ENCODE data around the gene NLRP5. TPM values are rescaled to one million over a fixed set of nuclear protein-coding genes. Genes with fewer than 3 reads are reported as not detected.

NLRP5 gene
- total RNA-seq, 2 experiments from 2014 or later = not detected

GRCh38 chr19:56106397-56106849 lies 119.8 kb downstream of the NLRP5 start:
- ChIA-PET POLR2A (no interaction called here), CTCF (no interaction called here)
- Mint-ChIP-seq H3K27me3 (no peaks in the 10 kb centered on the region), H3K4me3 (no peak overlapping the region), H3K36me3 (ENCODE audit: low read depth) (peaks cover 2% of the 10 kb centered on the region), H3K9me3 (no peaks in the 10 kb centered on the region), H3K27ac (no peak overlapping the region), H3K4me1 (peaks cover 38% of the 10 kb centered on the region)
- DNase-seq = no peak

GRCh38 chr19:56106993-56107392 lies 120.4 kb downstream of the NLRP5 start:
- Mint-ChIP-seq H3K36me3 (ENCODE audit: low read depth) (no peaks in the 10 kb centered on the region), H3K4me1 (peaks cover 43% of the 10 kb centered on the region), H3K27ac (peak overlapping the region; percentile 46)

DNA sequence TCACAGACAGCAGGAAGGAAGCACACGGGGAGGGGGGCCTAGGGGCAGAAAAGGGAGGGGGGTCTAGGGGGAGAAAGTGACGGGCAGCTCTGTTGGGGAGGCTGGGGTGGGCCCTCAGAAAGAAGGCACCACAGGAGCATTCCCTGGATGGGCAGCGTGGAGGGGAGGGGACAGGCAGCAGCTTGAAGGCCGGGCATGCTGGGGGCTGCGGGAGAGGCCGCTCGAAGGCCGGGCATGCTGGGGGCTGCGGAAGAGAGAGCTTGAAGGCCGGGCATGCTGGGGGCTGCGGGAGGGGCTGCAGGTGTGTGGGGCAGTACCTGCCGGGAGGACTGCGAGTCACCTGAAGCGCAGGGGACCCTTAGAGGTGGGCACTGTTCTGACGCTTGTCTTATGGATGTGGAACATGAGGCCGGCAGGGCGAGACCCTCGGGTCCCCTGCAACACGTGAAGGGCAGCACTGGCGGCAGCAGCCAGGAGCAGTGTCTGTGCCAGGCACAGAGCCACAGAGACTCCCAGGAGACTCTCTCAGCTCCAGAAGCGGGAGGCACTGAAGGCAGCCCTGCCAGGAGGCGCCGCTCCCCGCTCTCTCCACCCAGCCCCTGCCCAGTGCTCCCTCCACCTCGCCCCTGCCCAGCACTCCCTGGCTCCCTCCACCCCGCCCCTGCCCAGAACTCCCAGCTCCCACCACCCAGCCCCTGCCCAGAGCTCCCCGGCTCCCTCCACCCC lies 121.2 kb downstream of the NLRP5 start:
- no peak for DNase-seq
- H3K9me3 Mint-ChIP-seq = no peaks in the 10 kb centered on the region
- H3K4me3 Mint-ChIP-seq = no peak overlapping the region
- no peak overlapping the region for H3K27ac Mint-ChIP-seq
- CTCF ChIA-PET = interaction anchor here (1.1 kb wide), 1 partner anchor 42 kb away, joined by 3 read pairs; no protein-coding TSS in a partner anchor
- H3K36me3 Mint-ChIP-seq (ENCODE audit: low read depth) = peaks cover 3% of the 10 kb centered on the region
- POLR2A ChIA-PET = interaction anchor here (0.6 kb wide), 1 partner anchor 13 kb away, joined by 4 read pairs; no protein-coding TSS in a partner anchor
- H3K4me1 Mint-ChIP-seq = peaks cover 50% of the 10 kb centered on the region
- H3K27me3 Mint-ChIP-seq = no peaks in the 10 kb centered on the region

More at GRCh38 chr19:56106993-56107392, 120.4 kb downstream of the NLRP5 start:
- H3K9me3 Mint-ChIP-seq = no peaks in the 10 kb centered on the region
- no peaks in the 10 kb centered on the region for H3K27me3 Mint-ChIP-seq
- CTCF ChIA-PET = no interaction called here
- no peak for DNase-seq
- POLR2A ChIA-PET = no interaction called here
- H3K4me3 Mint-ChIP-seq = no peak overlapping the region

GRCh38 chr19:56108447-56109195 lies 122.0 kb downstream of the NLRP5 start:
- Mint-ChIP-seq H3K27me3 (no peaks in the 10 kb centered on the region), H3K27ac (peak overlapping the region; percentile 68), H3K9me3 (no peaks in the 10 kb centered on the region), H3K4me3 (no peak overlapping the region), H3K36me3 (ENCODE audit: low read depth) (peaks cover 3% of the 10 kb centered on the region), H3K4me1 (peaks cover 58% of the 10 kb centered on the region)
- DNase-seq = no peak
- CTCF ChIA-PET = interaction anchor here (1.1 kb wide), 1 partner anchor 42 kb away, joined by 3 read pairs; no protein-coding TSS in a partner anchor
- POLR2A ChIA-PET = interaction anchor here (0.6 kb wide), 1 partner anchor 12 kb away, joined by 4 read pairs; no protein-coding TSS in a partner anchor

DNA sequence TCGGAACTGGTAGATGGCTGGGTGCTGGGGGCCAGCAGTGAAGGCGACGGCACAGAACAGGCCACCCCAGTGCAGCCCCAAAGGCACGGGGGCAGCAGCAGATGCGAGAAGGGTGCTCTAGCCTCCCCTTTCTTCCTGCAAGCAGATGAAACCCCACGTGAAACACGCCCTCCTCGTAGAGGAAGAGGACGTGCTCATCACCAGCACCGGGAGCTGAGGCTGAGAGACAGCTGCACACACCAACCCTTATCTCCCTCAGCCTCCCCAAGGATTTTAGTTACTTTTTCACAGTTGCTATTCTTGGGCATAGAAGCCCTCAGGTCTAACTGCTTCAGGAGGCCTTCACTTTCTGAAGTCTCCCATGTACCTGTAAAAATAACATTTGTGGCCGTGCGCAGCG lies 122.7 kb downstream of the NLRP5 start:
- POLR2A ChIA-PET = no interaction called here
- Mint-ChIP-seq H3K27me3 (no peaks in the 10 kb centered on the region), H3K36me3 (ENCODE audit: low read depth) (peaks cover 3% of the 10 kb centered on the region), H3K9me3 (no peaks in the 10 kb centered on the region), H3K27ac (peak overlapping the region; percentile 66), H3K4me1 (peaks cover 63% of the 10 kb centered on the region), H3K4me3 (no peak overlapping the region)
- no peak for DNase-seq
- CTCF ChIA-PET = no interaction called here

DNA sequence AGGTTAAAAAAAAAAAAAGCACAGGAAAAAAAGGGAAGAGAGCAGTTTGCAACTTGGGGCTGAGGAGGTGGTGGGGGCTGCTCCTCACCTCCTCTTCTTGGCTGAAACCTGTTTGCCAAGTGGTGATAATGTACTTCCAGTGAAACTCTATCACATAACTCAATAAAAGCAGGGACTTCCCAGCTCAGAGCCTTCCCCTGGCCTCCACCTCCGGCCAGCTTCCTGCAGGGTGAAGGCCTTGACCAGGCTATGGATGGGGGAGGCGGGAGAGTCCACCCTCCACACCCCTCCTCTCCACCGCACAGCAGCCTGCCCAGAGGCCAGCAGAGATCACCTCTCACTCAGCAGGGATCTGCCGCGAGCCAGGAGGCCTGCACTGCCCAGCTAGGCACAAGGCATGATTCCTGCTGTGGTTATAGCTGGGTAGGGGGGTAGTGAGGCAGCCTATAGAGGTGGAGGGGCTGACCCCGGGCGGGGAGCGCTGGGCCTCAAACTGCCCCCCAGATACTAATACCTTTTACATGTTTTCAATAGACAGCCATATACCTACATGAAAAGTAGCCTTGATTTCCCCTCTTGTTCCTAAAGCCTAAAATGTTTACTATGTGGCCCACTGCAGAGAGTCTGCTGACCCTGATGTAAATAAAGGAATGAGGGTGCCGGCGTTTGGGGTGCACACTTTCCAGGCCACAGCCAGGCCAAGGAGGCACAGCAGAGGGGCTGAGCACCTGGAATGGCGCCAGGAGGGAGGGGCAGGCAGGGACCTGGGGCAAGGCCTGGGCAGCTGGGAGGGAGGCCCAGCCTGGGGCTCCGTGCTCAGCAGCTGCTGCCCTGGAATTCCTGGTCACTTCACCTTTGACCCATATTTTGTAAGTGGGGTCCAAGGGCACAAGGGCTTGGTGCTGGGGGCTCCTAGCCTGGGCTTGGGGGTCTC lies 124.2 kb downstream of the NLRP5 start:
- DNase-seq = no peak
- Mint-ChIP-seq H3K4me1 (peaks cover 68% of the 10 kb centered on the region), H3K27ac (peak overlapping the region; percentile 90), H3K4me3 (no peak overlapping the region), H3K9me3 (no peaks in the 10 kb centered on the region), H3K36me3 (ENCODE audit: low read depth) (peaks cover 7% of the 10 kb centered on the region), H3K27me3 (no peaks in the 10 kb centered on the region)
- CTCF ChIA-PET = interaction anchor here (0.6 to 1.1 kb wide), 2 partner anchors 11 to 53 kb away, joined by 3 read pairs; no protein-coding TSS in a partner anchor
- POLR2A ChIA-PET = interaction anchor here (0.7 kb wide), 1 partner anchor 54 kb away, joined by 3 read pairs; no protein-coding TSS in a partner anchor

Other genes with a start within 250 kb of the NLRP5 start
- gene NLRP9, start 248.4 kb upstream of the NLRP5 start, total RNA-seq = not detected
- not detected for gene RFPL4A, start 227.7 kb upstream of the NLRP5 start, total RNA-seq
- gene RFPL4AL1, start 217.7 kb upstream of the NLRP5 start, total RNA-seq = not detected
- gene NLRP11, start 154.8 kb upstream of the NLRP5 start, total RNA-seq = not detected
- not detected for gene NLRP4, start 150.2 kb upstream of the NLRP5 start, total RNA-seq
- gene NLRP13, start 54.4 kb upstream of the NLRP5 start, total RNA-seq = not detected
- not detected for gene NLRP8, start 38.9 kb upstream of the NLRP5 start, total RNA-seq
- 10 to 100 TPM; 34.3 to 35.4 TPM for gene ZNF787, start 134.5 kb downstream of the NLRP5 start, total RNA-seq
- 10 to 100 TPM; 26.5 to 34.6 TPM for gene ZNF444, start 154.5 kb downstream of the NLRP5 start, total RNA-seq
- not detected for gene GALP, start 189.2 kb downstream of the NLRP5 start, total RNA-seq
- gene ZSCAN5B, start 211.0 kb downstream of the NLRP5 start, total RNA-seq = not detected
- not detected for gene ZSCAN5C, start 215.5 kb downstream of the NLRP5 start, total RNA-seq